ENCODE results near the gene PRTG. TPM values are rescaled to one million over a fixed set of nuclear protein-coding genes. Genes with fewer than 3 reads are reported as not detected.

The PRTG gene
- total and polyA plus RNA-seq, 2 donors (not counting 3 experiments of a cell fraction or from before 2014, with no cell fraction given), result 3.4 to 12.4 TPM

DNA sequence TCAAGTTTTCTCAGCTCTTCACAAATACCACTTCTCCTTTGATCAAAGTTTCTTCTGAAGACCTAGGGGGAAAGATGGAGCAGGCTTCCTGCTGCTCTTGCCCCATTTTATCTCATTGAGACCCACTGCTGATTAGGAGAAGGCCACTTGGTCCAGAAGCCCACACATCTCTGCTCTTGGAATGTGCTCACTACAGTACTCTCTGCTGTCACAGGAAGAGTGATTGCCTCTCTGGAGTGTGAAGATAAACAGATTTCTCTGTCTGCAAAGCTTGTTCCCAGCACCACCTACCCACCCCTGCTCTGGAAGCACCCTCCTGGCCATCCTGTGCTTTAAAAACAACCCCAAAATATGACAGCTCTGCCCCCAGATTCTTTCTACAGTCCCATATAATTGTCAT, 41.3 kb upstream of the PRTG start:
- Histone ChIP-seq H3K79me2 (ENCODE audit: control insufficient read depth, insufficient read depth, low read length) (no peaks in the 10 kb centered on the region), H4K20me1 (replicated peaks; ENCODE audit: control insufficient read depth, extremely low read depth, insufficient read depth, low read length) (no peaks in the 10 kb centered on the region), H3K9me1 (replicated peaks; ENCODE audit: control insufficient read depth, extremely low read depth, insufficient read depth, low read length) (no peaks in the 10 kb centered on the region), H3K4me2 (ENCODE audit: insufficient read depth, low read length) (no peak overlapping the region), H3K27me3 (ENCODE audit: control insufficient read depth in 2 of 2, insufficient read depth in 2 of 2, low read length in 2 of 2) (no peaks in the 10 kb centered on the region), H3K27ac (ENCODE audit: insufficient read depth, low read depth, low read length) (no peak overlapping the region), H3K9me3 (replicated peaks; ENCODE audit: control insufficient read depth, insufficient read depth, low read length) (no peaks in the 10 kb centered on the region), H2AFZ (ENCODE audit: low read depth, low read length) (no peak overlapping the region), H3K36me3 (ENCODE audit: control insufficient read depth in 2 of 2, extremely low read depth in 1 of 2, insufficient read depth in 2 of 2, low read length in 2 of 2) (no peaks in the 10 kb centered on the region), H3K4me3 (replicated peaks in 1 of 3; ENCODE audit: insufficient read depth in 1 of 3, low read depth in 1 of 3, low read length in 3 of 3) (no peak overlapping the region), H3K4me1 (ENCODE audit: control insufficient read depth, extremely low read depth, insufficient read depth, low read length) (no peaks in the 10 kb centered on the region), H3K9ac (replicated peaks; ENCODE audit: extremely low read depth, insufficient read depth, low read length) (no peak overlapping the region)
- intact Hi-C loops (cut with micrococcal nuclease) (no loop called here), dilution Hi-C loops (cut with MboI; ENCODE audit: extremely low pct_ligation_motif_present, low sequenced_read_pairs) (no loop called here)
- DNase-seq (ENCODE audit: low read depth, low spot score), result no peak
- TF ChIP-seq POLR2A (IDR thresholded peaks at IDR 0.05; ENCODE audit: low read depth, low read length) (no peak), GATA2 (IDR thresholded peaks at IDR 0.05; ENCODE audit: insufficient read depth, insufficient read length, low read depth, low read length) (no peak), POLR2AphosphoS5 (IDR thresholded peaks at IDR 0.05; ENCODE audit: insufficient read depth, low read depth, low read length) (no peak), FOS (IDR thresholded peaks at IDR 0.05; ENCODE audit: borderline replicate concordance, insufficient read depth, low read length) (no peak), MYC (IDR thresholded peaks at IDR 0.05; ENCODE audit: low read depth, low read length) (no peak)
- TF ChIP-seq, protein P1, sequence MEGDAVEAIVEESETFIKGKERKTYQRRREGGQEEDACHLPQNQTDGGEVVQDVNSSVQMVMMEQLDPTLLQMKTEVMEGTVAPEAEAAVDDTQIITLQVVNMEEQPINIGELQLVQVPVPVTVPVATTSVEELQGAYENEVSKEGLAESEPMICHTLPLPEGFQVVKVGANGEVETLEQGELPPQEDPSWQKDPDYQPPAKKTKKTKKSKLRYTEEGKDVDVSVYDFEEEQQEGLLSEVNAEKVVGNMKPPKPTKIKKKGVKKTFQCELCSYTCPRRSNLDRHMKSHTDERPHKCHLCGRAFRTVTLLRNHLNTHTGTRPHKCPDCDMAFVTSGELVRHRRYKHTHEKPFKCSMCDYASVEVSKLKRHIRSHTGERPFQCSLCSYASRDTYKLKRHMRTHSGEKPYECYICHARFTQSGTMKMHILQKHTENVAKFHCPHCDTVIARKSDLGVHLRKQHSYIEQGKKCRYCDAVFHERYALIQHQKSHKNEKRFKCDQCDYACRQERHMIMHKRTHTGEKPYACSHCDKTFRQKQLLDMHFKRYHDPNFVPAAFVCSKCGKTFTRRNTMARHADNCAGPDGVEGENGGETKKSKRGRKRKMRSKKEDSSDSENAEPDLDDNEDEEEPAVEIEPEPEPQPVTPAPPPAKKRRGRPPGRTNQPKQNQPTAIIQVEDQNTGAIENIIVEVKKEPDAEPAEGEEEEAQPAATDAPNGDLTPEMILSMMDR (IDR thresholded peaks at IDR 0.05; ENCODE audit: extremely low read depth in 1 of 2, insufficient read depth in 1 of 2, low read depth in 1 of 2, low read length in 2 of 2), result no peak
- BruUV-seq (replicated peaks), result no TSS peak
- no peak for FAIRE-seq
- ChIA-PET CTCF (interaction anchor here (3.0 kb wide), 1 partner anchor 12 kb away, joined by 37 read pairs; no protein-coding TSS in a partner anchor), POLR2A (no interaction called here)

DNA sequence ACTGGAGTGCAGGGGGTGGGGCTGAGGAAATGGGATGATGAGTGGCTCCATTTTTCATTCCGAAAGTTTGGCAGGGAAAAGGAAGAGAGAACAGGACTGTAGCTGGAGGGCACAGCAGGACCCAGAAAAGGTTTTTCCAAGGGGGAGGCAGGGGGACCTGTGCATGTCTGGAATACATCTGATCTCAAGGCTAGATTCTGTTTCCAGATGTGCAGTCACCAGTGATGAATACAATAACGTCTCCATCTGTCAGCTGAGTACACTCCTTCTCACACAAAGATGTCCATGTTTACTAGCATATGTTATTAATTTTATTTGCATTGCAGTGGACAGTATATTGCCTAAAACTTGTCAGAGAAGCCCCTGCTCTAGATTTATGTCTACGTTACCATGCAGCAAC, 39.9 kb upstream of the PRTG start:
- POLR2A ChIA-PET, result no interaction called here
- no peaks in the 10 kb centered on the region for H3K4me1 ChIP-seq (ENCODE audit: control insufficient read depth, extremely low read depth, insufficient read depth, low read length)
- TF ChIP-seq EZH2 (IDR thresholded peaks at IDR 0.05; ENCODE audit: borderline replicate concordance, low read depth, low read length, severe bottlenecking) (no peak), MYC (IDR thresholded peaks at IDR 0.05; ENCODE audit: low read depth, low read length) (no peak), JUN (IDR thresholded peaks at IDR 0.05; ENCODE audit: borderline replicate concordance, insufficient read depth, insufficient read length, low read depth) (no peak)
- no peaks in the 10 kb centered on the region for H3K9me3 ChIP-seq (replicated peaks; ENCODE audit: control insufficient read depth, insufficient read depth, low read length)
- dilution Hi-C loops (cut with MboI; ENCODE audit: extremely low pct_ligation_motif_present, low sequenced_read_pairs) (no loop called here), intact Hi-C loops (cut with micrococcal nuclease) (no loop called here)
- H3K36me3 ChIP-seq (ENCODE audit: control insufficient read depth in 2 of 2, extremely low read depth in 1 of 2, insufficient read depth in 2 of 2, low read length in 2 of 2), result no peaks in the 10 kb centered on the region
- CTCF ChIA-PET, result interaction anchor here (1.0 to 3.0 kb wide), 2 partner anchors 10 to 45 kb away, joined by 4 to 37 read pairs; no protein-coding TSS in a partner anchor
- no peak overlapping the region for H3K9ac ChIP-seq (replicated peaks; ENCODE audit: extremely low read depth, insufficient read depth, low read length)
- BruUV-seq (replicated peaks), result no TSS peak
- no peak overlapping the region for H3K4me2 ChIP-seq (ENCODE audit: insufficient read depth, low read length)
- no peak overlapping the region for H3K27ac ChIP-seq (ENCODE audit: insufficient read depth, low read depth, low read length)
- no peak overlapping the region for H3K4me3 ChIP-seq (replicated peaks in 1 of 3; ENCODE audit: insufficient read depth in 1 of 3, low read depth in 1 of 3, low read length in 3 of 3)
- no peaks in the 10 kb centered on the region for H3K79me2 ChIP-seq (ENCODE audit: control insufficient read depth, insufficient read depth, low read length)
- no peaks in the 10 kb centered on the region for H4K20me1 ChIP-seq (replicated peaks; ENCODE audit: control insufficient read depth, extremely low read depth, insufficient read depth, low read length)
- DNase-seq (ENCODE audit: low read depth, low spot score) (no peak), FAIRE-seq (no peak)
- no peak overlapping the region for H2AFZ ChIP-seq (ENCODE audit: low read depth, low read length)
- H3K9me1 ChIP-seq (replicated peaks; ENCODE audit: control insufficient read depth, extremely low read depth, insufficient read depth, low read length), result no peaks in the 10 kb centered on the region
- peaks cover 0 to 2% of the 10 kb centered on the region in 2 experiments for H3K27me3 ChIP-seq (ENCODE audit: control insufficient read depth in 2 of 2, insufficient read depth in 2 of 2, low read length in 2 of 2)

Data from endothelial cell of umbilical vein (primary cell).